ENCODE measurements around the gene PCSK2.

PCSK2 gene

GRCh38 chr20:17461941-17462340, 235.1 kb downstream of the PCSK2 start:
- in situ Hi-C loops (cut with MboI; ENCODE audit: low pct_unique_long_range_greater_than_20kb, low sequenced_read_pairs), result no loop called here
- DNase-seq, result no peak

DNA sequence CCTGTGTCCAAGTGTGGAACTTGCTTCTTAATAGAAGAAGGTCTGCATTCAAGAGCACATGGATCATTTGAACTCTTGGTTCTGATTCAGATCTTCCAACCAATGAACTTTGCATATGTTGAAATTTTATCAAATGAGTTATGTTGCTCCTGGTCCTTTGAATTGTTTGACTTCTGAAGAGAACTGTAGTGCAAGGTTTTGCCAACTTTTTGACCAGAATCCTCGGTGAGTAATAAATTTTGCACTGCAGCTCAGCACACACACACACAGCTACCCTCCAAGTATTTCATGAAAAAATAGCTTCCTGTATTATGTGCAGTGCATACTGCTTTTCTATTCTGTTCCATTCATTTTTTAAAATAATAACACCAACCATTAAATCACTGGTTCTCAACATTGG, 236.9 kb downstream of the PCSK2 start:
- no peak for DNase-seq
- in situ Hi-C loops (cut with MboI; ENCODE audit: low pct_unique_long_range_greater_than_20kb, low sequenced_read_pairs), result no loop called here

DNA sequence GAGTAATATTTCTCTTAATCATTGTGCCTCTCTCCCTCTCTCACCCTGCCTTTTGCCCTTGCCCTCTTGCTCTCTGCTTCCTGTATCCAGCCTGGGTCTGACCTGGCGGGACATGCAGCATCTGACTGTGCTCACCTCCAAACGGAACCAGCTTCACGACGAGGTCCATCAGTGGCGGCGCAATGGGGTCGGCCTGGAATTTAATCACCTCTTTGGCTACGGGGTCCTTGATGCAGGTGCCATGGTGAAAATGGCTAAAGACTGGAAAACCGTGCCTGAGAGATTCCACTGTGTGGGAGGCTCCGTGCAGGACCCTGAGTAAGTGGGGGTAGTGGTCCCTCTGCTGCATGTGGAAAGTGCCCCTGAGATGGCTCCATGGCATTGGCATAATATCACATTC, 238.4 kb downstream of the PCSK2 start:
- in situ Hi-C loops (cut with MboI; ENCODE audit: low pct_unique_long_range_greater_than_20kb, low sequenced_read_pairs), result no loop called here
- DNase-seq, result no peak

GRCh38 chr20:17466641-17467040, 239.8 kb downstream of the PCSK2 start:
- in situ Hi-C loops (cut with MboI; ENCODE audit: low pct_unique_long_range_greater_than_20kb, low sequenced_read_pairs), result no loop called here
- no peak for DNase-seq

GRCh38 chr20:17467120-17467655, 240.3 kb downstream of the PCSK2 start:
- DNase-seq, result no peak
- in situ Hi-C loops (cut with MboI; ENCODE audit: low pct_unique_long_range_greater_than_20kb, low sequenced_read_pairs), result no loop called here

DNA sequence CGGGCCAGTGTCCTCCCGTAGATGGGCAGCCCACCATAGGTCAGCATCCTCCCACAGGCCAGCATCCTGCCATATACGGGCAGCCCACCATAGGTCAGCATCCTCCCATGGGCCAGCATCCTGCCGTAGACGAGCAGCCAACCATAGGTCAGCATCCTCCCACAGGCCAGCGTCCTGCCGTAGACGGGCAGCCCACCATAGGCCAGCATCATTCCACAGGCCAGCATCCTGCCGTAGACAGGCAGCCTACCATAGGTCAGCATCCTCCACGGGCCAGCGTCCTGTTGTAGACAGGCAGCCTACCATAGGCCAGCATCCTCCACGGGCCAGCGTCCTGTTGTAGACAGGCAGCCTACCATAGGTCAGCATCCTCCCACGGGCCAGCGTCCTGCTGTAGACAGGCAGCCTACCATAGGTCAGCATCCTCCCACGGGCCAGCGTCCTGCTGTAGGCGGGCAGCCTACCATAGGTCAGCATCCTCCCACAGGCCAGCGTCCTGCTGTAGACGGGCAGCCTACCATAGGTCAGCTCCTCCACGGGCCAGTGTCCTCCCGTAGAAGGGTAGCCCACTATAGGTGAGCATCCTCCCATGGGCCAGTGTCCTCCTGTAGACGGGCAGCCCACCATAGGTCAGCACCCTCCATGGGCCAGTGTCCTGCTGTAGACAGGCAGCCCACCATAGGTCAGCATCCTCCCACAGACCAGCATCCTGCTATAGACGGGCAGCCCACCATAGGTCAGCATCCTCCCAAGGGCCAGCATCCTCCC, 241.4 kb downstream of the PCSK2 start:
- no peak for DNase-seq
- in situ Hi-C loops (cut with MboI; ENCODE audit: low pct_unique_long_range_greater_than_20kb, low sequenced_read_pairs), result no loop called here

DNA sequence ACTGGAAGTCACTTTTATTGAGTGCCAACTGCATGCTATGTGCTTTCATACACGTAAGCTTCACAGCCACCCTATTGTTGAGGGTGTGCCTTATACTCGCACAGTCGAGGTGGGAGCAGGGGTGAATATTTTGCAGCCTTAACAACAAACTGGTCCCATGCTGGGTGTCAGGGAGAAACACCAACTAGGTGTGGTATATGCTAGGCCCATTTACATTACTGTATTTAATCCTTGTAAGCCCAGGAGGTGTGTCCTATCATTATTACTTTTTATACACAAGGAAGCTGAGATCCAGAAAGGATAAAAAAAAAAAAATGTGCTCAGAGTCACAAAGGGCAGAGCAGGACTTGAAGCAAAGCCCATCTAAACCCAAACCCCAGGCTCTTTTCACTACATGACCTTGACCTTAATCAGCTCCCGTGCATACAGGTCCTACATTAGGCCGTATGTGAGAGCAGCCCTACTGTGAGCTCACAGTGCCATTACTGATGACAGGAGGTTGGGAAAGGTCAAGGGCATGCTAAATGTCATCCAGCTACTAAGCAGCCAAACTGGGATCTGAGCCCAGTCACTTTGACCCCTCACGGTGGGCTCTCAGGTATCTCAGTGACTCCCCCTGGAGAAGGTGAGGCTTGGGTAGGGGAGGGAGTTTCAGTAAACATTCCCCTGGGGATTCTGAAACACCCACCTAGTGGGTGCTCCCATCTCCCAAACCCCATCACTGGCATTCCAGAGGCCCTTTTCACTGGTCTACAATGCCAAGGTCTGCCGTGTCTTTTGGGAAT, 242.6 kb downstream of the PCSK2 start:
- in situ Hi-C loops (cut with MboI; ENCODE audit: low pct_unique_long_range_greater_than_20kb, low sequenced_read_pairs), result no loop called here
- DNase-seq, result no peak

- in situ Hi-C loops (cut with MboI; ENCODE audit: low pct_unique_long_range_greater_than_20kb, low sequenced_read_pairs), result no loop called here
- DNase-seq, result no peak
These were observed 243.7 kb downstream of the PCSK2 start for GRCh38 chr20:17470521-17470920.

DNA sequence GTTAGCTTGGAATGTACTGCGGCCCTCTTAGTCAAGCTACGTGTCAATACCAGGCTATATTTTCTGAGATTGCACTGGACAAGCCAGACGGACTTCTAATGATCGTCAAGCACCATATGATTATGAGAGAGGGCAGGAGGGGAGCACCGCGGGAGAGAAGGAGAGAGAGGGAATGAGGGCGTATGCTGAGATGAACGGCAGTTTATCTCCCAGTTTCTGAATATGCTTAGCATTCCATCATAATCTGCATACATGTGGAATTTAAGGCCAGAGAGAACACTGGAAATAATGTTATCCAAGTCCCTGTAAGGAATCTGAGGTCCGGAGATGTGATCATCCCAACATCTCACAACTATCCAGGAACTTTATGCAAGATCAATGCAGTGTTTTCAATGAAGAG, 244.1 kb downstream of the PCSK2 start:
- in situ Hi-C loops (cut with MboI; ENCODE audit: low pct_unique_long_range_greater_than_20kb, low sequenced_read_pairs), result no loop called here
- no peak for DNase-seq

DNA sequence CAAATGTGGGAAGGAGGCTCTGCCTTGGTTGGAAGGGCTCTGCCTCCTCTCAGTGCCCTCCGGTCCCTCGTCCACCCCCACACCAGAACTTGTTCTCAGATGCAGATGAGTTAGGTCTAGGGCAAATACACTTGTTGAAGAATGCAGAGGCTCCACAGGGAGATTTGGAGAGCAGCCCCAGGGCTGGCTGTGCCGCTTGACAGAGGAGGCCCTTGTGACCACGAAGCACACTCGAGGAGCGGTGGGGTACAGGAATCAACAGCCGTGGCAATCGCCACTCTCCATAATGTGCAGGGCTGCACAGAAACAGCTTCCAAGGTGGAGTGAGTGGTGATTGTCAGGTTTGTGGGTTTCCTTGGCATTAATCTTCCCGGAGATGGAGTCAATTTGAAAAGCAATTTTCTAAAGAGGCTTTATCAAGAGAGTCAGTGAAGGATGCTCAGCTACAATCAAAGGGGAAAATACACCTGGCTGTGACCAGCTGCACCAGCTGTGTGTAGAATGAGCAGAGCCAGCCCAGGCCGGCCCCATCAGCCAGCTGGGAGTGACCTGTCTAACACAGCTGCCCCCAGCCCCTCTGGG, 244.9 kb downstream of the PCSK2 start:
- DNase-seq, result no peak
- in situ Hi-C loops (cut with MboI; ENCODE audit: low pct_unique_long_range_greater_than_20kb, low sequenced_read_pairs), result no loop called here

DNA sequence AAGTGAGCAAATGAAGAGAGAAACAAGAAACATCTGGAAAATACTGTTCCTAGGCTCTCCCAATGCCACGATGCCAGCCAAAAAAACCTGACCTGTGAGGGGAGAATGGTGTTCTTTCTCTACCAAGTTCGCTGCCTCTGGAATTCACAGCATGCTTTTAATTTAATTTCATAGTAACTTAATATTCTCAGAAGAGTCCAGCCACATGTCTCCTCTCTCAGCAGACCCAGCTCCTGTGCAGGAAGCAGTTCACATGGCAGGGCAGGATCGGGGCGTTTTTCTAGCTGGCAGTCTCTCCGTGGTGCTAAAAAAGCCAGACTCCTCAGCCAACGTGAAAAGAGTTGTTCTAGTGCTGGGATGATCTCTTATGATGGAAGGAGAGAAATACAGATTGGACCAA, 246.8 kb downstream of the PCSK2 start:
- in situ Hi-C loops (cut with MboI; ENCODE audit: low pct_unique_long_range_greater_than_20kb, low sequenced_read_pairs), result no loop called here
- DNase-seq, result no peak

- DNase-seq, result no peak
- in situ Hi-C loops (cut with MboI; ENCODE audit: low pct_unique_long_range_greater_than_20kb, low sequenced_read_pairs), result no loop called here
These were observed 252.3 kb downstream of the PCSK2 start for GRCh38 chr20:17479063-17479657.

DNA sequence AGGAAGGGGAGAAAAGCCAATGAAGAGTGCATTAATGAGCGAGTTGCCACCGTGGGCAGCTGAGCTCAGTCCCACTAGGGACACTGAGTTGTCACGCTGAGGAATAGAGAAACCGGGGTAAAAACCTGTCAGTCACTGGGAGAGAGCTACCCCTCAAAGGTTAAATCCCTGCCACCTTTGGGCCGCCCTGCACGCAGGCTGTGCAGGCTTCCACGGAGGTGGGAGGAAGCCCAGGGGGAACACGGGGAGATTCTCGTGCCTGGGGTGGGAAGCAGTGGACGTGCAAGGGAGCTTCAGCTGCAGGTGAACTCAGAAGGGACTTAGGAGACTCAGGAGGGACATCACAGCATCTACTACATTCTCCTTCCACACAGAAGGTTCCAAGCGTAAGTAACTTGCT, 253.9 kb downstream of the PCSK2 start:
- in situ Hi-C loops (cut with MboI; ENCODE audit: low pct_unique_long_range_greater_than_20kb, low sequenced_read_pairs), result no loop called here
- no peak for DNase-seq

- in situ Hi-C loops (cut with MboI; ENCODE audit: low pct_unique_long_range_greater_than_20kb, low sequenced_read_pairs), result no loop called here
- no peak for DNase-seq
These were observed 254.8 kb downstream of the PCSK2 start for GRCh38 chr20:17481661-17482060.

DNA sequence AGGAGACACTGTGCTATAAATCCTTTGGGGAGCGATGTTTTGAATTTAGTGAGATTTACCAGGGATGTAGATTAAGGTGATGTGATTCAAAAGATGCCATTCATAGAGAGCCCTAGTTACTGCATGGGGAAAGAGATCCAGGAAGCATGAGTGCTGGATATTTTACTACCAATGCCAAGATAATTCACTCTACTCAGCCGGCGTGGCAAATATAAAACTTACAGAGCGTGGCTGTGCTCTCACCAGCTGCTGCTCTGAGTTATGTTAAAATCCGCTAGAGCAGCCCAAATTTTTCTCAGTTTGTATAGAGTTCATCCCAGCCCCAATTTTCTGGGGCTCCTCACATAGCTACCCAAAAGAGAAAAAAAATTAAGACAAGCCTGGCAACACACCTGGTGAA, 255.7 kb downstream of the PCSK2 start:
- no peak for DNase-seq
- in situ Hi-C loops (cut with MboI; ENCODE audit: low pct_unique_long_range_greater_than_20kb, low sequenced_read_pairs), result no loop called here

DNA sequence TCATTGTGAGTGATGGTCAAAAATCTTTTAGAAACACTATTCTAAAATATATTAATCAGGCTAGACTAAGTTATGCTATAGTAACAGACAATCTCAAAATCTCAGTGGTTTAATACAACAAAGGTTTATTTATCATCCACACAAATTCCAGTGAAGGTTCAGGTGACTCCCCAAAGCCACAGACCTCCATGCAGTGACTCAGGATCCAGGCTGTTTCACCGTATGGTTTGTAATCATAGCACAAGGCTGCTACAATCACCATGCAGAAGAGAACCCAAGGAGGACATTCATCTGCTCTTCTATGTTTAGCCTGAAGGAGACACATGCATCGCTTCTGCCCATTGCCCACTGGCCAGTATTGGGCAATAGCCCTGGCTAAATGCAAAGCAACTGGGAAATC, 258.2 kb downstream of the PCSK2 start:
- no peak for DNase-seq
- in situ Hi-C loops (cut with MboI; ENCODE audit: low pct_unique_long_range_greater_than_20kb, low sequenced_read_pairs), result no loop called here

- DNase-seq, result no peak
- in situ Hi-C loops (cut with MboI; ENCODE audit: low pct_unique_long_range_greater_than_20kb, low sequenced_read_pairs), result no loop called here
These were observed 262.2 kb downstream of the PCSK2 start for GRCh38 chr20:17488916-17489600.

DNA sequence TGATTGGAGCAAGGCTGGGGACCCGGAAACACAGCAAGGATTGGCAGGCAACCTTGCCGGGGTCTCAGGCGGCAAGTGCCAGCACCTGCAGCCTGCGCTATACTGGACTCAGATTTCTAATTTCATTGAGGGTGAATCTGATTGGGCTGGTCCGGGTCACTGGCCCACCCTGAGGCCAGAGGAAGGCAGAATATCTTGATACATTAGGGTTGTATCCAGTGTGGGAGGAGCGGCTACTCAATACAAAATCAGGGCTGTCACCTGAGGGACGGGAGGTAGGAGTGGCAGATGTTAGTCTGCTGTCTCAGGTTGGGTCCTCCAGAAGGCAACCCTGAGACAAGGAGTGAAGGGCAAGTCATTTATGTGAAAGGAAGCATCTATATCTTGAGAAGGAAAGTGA, 263.7 kb downstream of the PCSK2 start:
- no peak for DNase-seq
- in situ Hi-C loops (cut with MboI; ENCODE audit: low pct_unique_long_range_greater_than_20kb, low sequenced_read_pairs), result no loop called here

- no peak for DNase-seq
- in situ Hi-C loops (cut with MboI; ENCODE audit: low pct_unique_long_range_greater_than_20kb, low sequenced_read_pairs), result no loop called here
These were observed 264.2 kb downstream of the PCSK2 start for GRCh38 chr20:17491041-17491440.

All from KBM-7 (cell line).